Measurements from ENCODE around the gene XAB2.
A peak's percentile ranks its signal among the peaks of the same experiment; 100 is the strongest.

XAB2 gene

DNA sequence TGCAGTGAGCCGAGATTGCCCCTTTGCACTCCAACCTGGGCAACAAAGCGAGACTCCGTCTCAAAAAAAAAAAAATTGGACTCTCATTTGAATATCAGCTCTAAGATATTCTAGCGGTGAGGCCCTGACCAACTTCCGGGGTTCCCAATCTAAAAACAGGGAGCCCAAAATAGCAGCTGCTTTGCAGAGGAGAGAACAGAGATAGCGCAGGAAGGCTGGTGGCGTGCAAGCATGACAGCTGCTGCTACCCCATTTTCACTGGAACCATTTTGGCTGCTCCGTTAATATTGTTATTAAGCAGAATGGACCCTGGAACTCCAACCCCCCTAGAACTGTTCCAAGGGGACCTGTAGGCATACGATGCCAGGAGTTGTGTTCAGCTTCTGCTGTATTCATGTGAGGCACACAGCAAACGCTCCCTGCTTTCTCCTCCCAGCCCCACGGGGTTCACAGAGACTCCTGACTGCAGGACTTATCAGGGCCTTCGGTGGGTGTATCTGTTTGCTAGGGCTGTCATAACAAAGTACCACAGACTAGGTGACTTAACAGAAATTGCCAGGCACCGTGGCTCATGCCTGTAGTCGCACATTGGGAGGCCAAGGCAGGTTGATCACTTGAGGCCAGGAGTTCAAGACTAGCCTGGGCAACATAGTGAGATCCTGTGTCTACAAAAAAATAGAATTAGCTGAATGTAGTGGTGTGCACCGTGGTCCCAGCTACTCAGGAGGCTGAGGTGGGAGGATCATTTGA, 19.1 kb upstream of the XAB2 start:
- no peak for DNase-seq

DNA sequence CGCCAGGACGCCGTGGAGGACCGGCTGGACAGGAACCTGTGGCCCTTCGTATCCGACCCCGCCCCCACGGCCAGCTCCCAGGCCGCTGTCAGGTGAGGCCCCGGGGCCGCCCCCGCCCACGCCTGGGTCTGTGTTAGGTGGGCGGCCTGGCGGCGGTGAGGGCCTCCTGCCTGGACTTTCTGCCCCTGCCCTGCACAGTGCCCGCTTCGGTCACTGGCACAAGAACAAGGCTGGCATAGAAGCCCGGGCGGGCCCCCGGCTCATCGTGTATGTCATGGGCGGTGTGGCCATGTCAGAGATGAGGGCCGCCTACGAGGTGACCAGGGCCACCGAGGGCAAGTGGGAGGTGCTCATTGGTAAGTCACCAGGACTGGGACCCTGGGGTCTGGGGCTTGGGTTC, 17.8 kb upstream of the XAB2 start:
- DNase-seq = no peak

GRCh38 chr19:7646426-7646700, 17.0 kb upstream of the XAB2 start:
- DNase-seq = no peak

GRCh38 chr19:7645656-7646425, 16.5 kb upstream of the XAB2 start:
- no peak for DNase-seq

- DNase-seq = no peak
These were observed 15.8 kb upstream of the XAB2 start for GRCh38 chr19:7645163-7645562.

GRCh38 chr19:7644550-7644877, 15.2 kb upstream of the XAB2 start:
- no peak for DNase-seq

- peak; percentile 41 for DNase-seq
These were observed 14.5 kb upstream of the XAB2 start for GRCh38 chr19:7643629-7644549.

GRCh38 chr19:7643031-7643415, 13.7 kb upstream of the XAB2 start:
- no peak for DNase-seq

- no peak for DNase-seq
These were observed 13.1 kb upstream of the XAB2 start for GRCh38 chr19:7642295-7643030.

DNA sequence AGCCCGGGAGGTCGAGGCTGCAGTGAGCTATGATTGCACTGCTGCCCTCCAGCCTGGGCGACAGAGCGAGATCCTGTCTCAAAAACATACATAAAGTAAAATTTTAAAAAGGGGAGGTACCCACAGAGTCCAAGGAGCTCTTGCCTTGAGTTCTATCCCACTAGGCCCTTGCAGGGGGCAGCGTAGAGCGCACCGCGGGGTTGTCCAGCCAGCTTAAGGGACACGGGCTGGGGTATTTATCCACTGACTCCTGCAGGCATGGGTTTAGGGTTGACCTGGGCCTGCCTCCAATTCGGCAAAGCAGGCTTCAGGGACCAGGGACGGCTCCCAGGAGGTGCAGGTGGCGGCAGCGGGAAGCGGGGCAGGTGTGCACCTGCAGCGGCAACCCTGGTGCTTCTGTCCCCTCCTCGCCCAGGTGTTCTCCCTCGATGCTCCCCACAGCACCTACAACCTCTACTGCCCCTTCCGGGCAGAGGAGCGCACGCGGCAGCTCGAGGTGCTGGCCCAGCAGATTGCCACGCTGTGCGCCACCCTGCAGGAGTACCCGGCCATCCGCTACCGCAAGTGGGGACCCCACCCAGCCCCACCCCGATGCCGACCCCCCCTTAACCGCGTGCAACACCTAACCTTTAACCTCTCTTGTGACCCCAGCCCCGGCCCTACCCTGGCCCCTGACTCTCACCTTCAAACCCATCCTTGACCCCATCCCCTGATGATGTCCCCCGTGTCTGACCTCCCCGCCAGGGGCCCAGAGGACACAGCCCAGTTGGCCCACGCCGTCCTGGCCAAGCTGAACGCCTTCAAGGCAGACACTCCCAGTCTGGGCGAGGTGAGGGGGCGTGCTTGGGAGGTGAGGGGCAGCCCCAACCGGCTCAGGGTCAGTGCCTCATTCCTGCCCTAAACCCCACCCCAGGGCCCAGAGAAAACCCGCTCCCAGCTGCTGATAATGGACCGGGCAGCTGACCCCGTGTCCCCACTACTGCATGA, 12.2 kb upstream of the XAB2 start:
- DNase-seq = no peak

GRCh38 chr19:7640803-7641202, 11.5 kb upstream of the XAB2 start:
- DNase-seq = no peak

DNA sequence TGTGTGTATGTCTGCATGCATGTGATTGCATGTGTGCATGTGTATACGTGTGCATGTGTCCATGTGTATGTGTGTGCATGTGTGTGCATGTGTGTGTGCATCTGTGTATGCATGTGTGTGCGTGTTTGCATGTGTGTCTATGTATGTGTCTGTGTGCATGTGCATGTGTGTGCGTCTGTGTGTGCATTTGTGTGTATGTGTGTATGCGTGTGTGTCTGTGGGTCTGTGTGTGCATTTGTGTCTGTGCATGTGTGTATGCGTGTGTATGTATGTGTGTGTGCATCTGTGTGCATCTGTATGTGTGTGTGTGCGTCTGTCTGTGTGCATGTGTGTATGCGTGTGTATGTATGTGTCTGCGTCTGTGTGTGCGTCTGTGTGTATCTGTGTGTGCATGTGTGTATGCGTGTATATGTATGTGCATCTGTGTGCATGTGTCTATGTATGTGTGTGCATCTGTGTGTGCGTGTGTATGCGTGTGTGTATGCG, 10.6 kb upstream of the XAB2 start:
- no peak for DNase-seq

DNA sequence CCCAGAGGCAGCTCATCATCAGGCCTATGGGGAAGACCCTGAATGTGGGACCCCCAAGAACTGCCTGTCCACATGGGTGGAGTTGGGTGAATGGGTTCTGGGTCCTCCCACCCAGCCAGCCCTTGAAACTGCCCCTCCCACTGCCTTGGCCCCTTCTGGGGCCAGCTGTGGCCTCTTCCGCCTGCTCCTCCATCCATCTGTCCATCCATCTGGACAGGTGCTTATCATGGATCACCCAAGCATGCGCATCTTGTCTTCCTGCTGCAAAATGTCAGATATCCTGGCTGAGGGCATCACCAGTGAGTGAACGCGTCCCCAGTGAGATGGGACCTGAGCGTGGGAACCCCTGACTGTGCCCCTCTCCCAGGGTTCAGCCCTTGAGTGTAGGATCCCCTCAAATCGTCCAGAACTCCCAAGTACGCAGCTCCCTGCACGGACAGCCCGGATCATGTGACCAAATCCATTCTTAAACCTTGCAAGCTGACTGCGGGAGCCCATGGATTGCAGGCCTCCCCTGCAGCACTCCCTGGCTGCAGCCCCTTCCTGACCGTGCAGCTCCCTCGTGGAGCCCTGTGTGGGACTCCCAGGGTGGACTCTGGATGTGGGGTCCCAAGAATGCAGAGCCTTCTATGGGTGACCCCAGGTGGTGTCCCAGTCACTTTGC, 9.6 kb upstream of the XAB2 start:
- DNase-seq = no peak

DNA sequence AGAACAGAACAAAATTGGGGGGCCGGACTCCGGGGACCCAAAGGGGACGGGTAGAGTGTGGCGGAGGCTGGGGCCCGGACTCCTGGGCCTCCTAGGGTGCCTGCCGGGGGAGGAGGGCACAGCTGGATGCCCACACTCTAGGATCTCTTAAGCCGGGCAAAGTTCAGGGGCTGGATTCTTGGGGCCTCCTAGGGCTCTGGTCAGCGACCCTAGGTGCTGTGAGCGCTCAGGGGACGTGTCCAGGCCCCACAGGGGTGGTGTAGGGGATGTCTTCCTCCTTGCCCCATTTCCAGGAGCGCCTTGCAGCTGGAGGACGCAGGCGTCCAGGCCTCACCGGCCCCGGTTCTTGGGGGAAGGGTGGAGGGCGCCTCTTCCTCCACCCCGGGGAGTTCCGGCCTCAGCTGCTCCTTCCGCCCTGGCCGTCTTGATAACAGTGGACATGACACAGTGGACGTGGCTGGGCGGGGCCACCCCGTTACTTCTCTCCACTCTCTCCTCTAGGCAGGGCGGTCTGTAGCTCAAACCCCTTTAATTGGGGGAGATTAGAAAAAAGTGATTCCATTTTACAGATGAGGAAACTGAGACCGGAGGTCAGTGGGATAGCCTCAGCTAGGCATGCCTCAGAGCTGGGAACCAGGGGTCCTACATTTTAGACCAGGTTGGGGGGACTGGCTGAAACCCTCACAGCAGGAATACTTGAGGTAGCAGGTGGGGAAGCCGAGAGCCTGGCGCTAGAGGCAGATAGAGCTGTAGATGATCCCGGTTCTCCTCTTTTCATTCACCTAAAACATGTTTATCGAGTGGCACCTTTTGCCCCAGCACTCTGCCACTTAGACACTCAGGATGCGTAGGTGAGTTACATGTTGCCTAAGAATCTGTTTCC, 8.3 kb upstream of the XAB2 start:
- DNase-seq = no peak

- DNase-seq = peak; percentile 98
These were observed 7.5 kb upstream of the XAB2 start, which contains the start of gene STXBP2 for GRCh38 chr19:7636691-7637373. STXBP2 (plus strand) TSS chr19:7637110; CDS start chr19:7637150, 40 bp downstream.

DNA sequence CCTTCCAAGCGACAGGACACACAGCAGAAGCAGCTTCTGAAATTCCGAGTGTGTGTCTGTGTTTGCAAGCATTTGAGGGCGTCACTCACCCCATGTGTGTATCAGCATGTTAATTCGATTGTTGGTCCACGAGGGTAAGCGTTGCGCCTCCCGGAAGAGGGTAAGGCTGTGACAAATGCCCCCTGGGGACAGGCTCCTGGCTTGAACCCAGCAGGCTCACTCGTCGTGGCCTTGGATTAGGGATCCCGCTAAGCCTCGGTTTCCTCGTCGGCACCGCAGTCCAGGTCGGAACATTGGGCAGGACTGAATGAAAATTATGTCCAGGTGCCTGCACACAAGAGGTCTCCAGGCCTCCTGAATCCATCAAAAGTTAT, 7.0 kb upstream of the XAB2 start:
- no peak for DNase-seq

- DNase-seq = no peak
These were observed 6.3 kb upstream of the XAB2 start for GRCh38 chr19:7635670-7636069.

GRCh38 chr19:7633698-7634097, 4.4 kb upstream of the XAB2 start, which contains the start of gene PCP2:
PCP2 (minus strand) TSS chr19:7633719; CDS start chr19:7633457, 262 bp downstream.
- DNase-seq = no peak

Data from activated T-cell treated with anti-CD3 and anti-CD28 coated beads, Interleukin-2, amount 50 U/mL, for 1 hour (primary cell).